Endothelial cell (in vitro differentiated cells): Measurements from ENCODE around the gene ETS1. TPM values are rescaled to one million over a fixed set of nuclear protein-coding genes. Genes with fewer than 3 reads are reported as not detected.

ENCODE experiments used
- DNase-seq: peaks from one replicate; pipeline ENCODE4 v3.0.0; 2021; ENCODE audit warnings: low spot score
- H3K27ac Mint-ChIP-seq: one replicate; pipeline ENCODE4 v1.8.0; 2021; ENCODE audit warnings: mixed read lengths, inconsistent platforms; ENCODE audit not compliant: unreplicated experiment
- H3K27me3 Mint-ChIP-seq: one replicate; pipeline ENCODE4 v1.8.0; 2021; ENCODE audit warnings: mild to moderate bottlenecking, moderate library complexity, mixed read lengths, inconsistent platforms; ENCODE audit not compliant: unreplicated experiment
- H3K36me3 Mint-ChIP-seq: one replicate; pipeline ENCODE4 v1.8.0; 2021; ENCODE audit warnings: mild to moderate bottlenecking, low read depth, mixed read lengths, inconsistent platforms; ENCODE audit not compliant: unreplicated experiment
- H3K4me1 Mint-ChIP-seq: one replicate; pipeline ENCODE4 v1.8.0; 2021; ENCODE audit warnings: mild to moderate bottlenecking, mixed read lengths, inconsistent platforms; ENCODE audit not compliant: unreplicated experiment
- H3K4me3 Mint-ChIP-seq: one replicate; pipeline ENCODE4 v1.8.0; 2021; ENCODE audit warnings: mild to moderate bottlenecking, mixed read lengths, inconsistent platforms; ENCODE audit not compliant: unreplicated experiment
- H3K9me3 Mint-ChIP-seq: one replicate; pipeline ENCODE4 v1.8.0; 2021; ENCODE audit warnings: mixed read lengths, inconsistent platforms; ENCODE audit not compliant: unreplicated experiment
- CTCF ChIP-seq: fragments of 200-600 bp; sonication (generic); IDR thresholded peaks from one replicate; pipeline ENCODE4 v1.5.0; 2021; ENCODE audit warnings: antibody characterized with exemption; ENCODE audit not compliant: unreplicated experiment
- total RNA-seq: library from RNA; stranded (reverse); fragmentation: NEBNext Ultra II Directional; extraction: Animal tissue kit (Norgen Biotek cat#: 25700); gene quantifications from one replicate; pipeline ENCODE4 v1.2.1, GENCODE V29; 2021; ENCODE audit not compliant: unreplicated experiment

The ETS1 gene
- total RNA-seq, 1 donor from 2014 or later: 309 TPM

- Mint-ChIP-seq H3K4me3 (no peak overlapping the region), H3K27ac (peak overlapping the region; percentile 11), H3K4me1 (peaks cover 42% of the 10 kb centered on the region), H3K27me3 (peaks cover 4% of the 10 kb centered on the region), H3K36me3 (peaks cover 10% of the 10 kb centered on the region), H3K9me3 (no peaks in the 10 kb centered on the region)
- TF ChIP-seq CTCF: no peak
- no peak for DNase-seq
These were observed 12.8 kb downstream of the ETS1 start for GRCh38 chr11:128574576-128575011.

GRCh38 chr11:128573638-128574037, 13.7 kb downstream of the ETS1 start:
- peaks cover 10% of the 10 kb centered on the region for H3K36me3 Mint-ChIP-seq
- H3K27ac Mint-ChIP-seq: no peak overlapping the region
- H3K27me3 Mint-ChIP-seq: peaks cover 1% of the 10 kb centered on the region
- TF ChIP-seq CTCF: no peak
- no peaks in the 10 kb centered on the region for H3K9me3 Mint-ChIP-seq
- DNase-seq: no peak
- H3K4me1 Mint-ChIP-seq: peaks cover 48% of the 10 kb centered on the region
- H3K4me3 Mint-ChIP-seq: no peak overlapping the region

GRCh38 chr11:128572965-128573364, 14.4 kb downstream of the ETS1 start:
- Mint-ChIP-seq H3K4me1 (peaks cover 55% of the 10 kb centered on the region), H3K27ac (no peak overlapping the region), H3K36me3 (peaks cover 10% of the 10 kb centered on the region), H3K4me3 (no peak overlapping the region), H3K9me3 (no peaks in the 10 kb centered on the region), H3K27me3 (peaks cover 4% of the 10 kb centered on the region)
- no peak for DNase-seq
- no peak for TF ChIP-seq CTCF

GRCh38 chr11:128570632-128571031, 16.7 kb downstream of the ETS1 start:
- peaks cover 24% of the 10 kb centered on the region for H3K36me3 Mint-ChIP-seq
- H3K27ac Mint-ChIP-seq: no peak overlapping the region
- no peak for DNase-seq
- H3K27me3 Mint-ChIP-seq: peaks cover 5% of the 10 kb centered on the region
- no peak for TF ChIP-seq CTCF
- H3K4me1 Mint-ChIP-seq: peaks cover 54% of the 10 kb centered on the region
- H3K4me3 Mint-ChIP-seq: no peak overlapping the region
- H3K9me3 Mint-ChIP-seq: no peaks in the 10 kb centered on the region

- DNase-seq: no peak
- no peaks in the 10 kb centered on the region for H3K9me3 Mint-ChIP-seq
- TF ChIP-seq CTCF: no peak
- H3K4me1 Mint-ChIP-seq: peaks cover 51% of the 10 kb centered on the region
- peak overlapping the region; percentile 70 for H3K27ac Mint-ChIP-seq
- H3K36me3 Mint-ChIP-seq: peaks cover 20% of the 10 kb centered on the region
- H3K27me3 Mint-ChIP-seq: peaks cover 5% of the 10 kb centered on the region
- H3K4me3 Mint-ChIP-seq: no peak overlapping the region
These were observed 18.1 kb downstream of the ETS1 start for GRCh38 chr11:128569291-128569690.
